H1 (cell line): ENCODE data around the gene AQP11. TPM values are rescaled to one million over a fixed set of nuclear protein-coding genes. Genes with fewer than 3 reads are reported as not detected.

Experiments used
- CTCF ChIA-PET: fragments of 300-600 bp; sonication (Branson Sonifier 250); formaldehyde crosslinking; loops from one replicate; lab custom pipeline; 2021; ENCODE audit not compliant: partially characterized antibody; lab: Charles Lee
- POLR2A ChIA-PET: fragments of 300-600 bp; sonication (Branson Sonifier 250); formaldehyde crosslinking; loops from one replicate; lab custom pipeline; 2021; ENCODE audit warnings: inconsistent platforms; ENCODE audit not compliant: partially characterized antibody; lab: Charles Lee
- DNase-seq, 2 experiments: peaks; one replicate each; pipeline versions ENCODE4 v3.0.0 to v3.0.0-alpha.2; 2010 to 2022; ENCODE audit warnings: low spot score in 2 of 2, low read depth in 1 of 2, mixed read lengths in 1 of 2
- FAIRE-seq: peaks from 2 replicates; lab custom pipeline; 2011; peaks lifted over from hg19 to GRCh38; lab: Jason Lieb, UNC
- H2AFZ ChIP-seq: 2 replicates; pipeline ENCODE4 v1.8.1; 2012; ENCODE audit warnings: low read length, inconsistent platforms
- H2AK5ac ChIP-seq: 2 replicates; pipeline ENCODE4 v1.6.1; 2013; ENCODE audit warnings: low read depth, low read length
- H2BK120ac ChIP-seq: replicated peaks from 2 replicates; pipeline ENCODE3; 2013; ENCODE audit warnings: low read depth, low read length, inconsistent platforms
- H2BK12ac ChIP-seq: 2 replicates; pipeline ENCODE4 v1.6.1; 2013; ENCODE audit warnings: low read depth, low read length
- H2BK15ac ChIP-seq: 2 replicates; pipeline ENCODE4 v1.6.1; 2013; ENCODE audit warnings: low read length
- H2BK20ac ChIP-seq: 2 replicates; pipeline ENCODE4 v1.6.1; 2013; ENCODE audit warnings: low read length
- H2BK5ac ChIP-seq: 2 replicates; pipeline ENCODE4 v1.6.1; 2013; ENCODE audit warnings: low read depth, low read length
- H3K14ac ChIP-seq: 2 replicates; pipeline ENCODE4 v1.6.1; 2013; ENCODE audit warnings: inconsistent platforms; ENCODE audit not compliant: insufficient read length
- H3K18ac ChIP-seq: 2 replicates; pipeline ENCODE4 v1.6.1; 2013; ENCODE audit warnings: low read length; ENCODE audit errors: extremely low read depth
- H3K23ac ChIP-seq: 2 replicates; pipeline ENCODE4 v1.6.1; 2013; ENCODE audit warnings: inconsistent platforms; ENCODE audit not compliant: insufficient read length
- H3K23me2 ChIP-seq: 2 replicates; pipeline ENCODE4 v1.6.1; 2013; ENCODE audit warnings: low read depth, low read length
- H3K27ac ChIP-seq: 2 replicates; pipeline ENCODE4 v1.6.1; 2011; ENCODE audit warnings: low read depth, low read length, inconsistent platforms
- H3K27me3 ChIP-seq, 4 experiments: replicated peaks in 1 of 4; 1 replicate in 1 of 4; 2 replicates in 3 of 4; pipeline versions ENCODE4 v1.6.1 to v1.8.1; 2011 to 2013; ENCODE audit warnings: low read length in 3 of 4, mild to moderate bottlenecking in 3 of 4, inconsistent platforms in 2 of 4, mixed read lengths in 2 of 4, moderate library complexity in 1 of 4; ENCODE audit not compliant: control insufficient read depth in 3 of 4, insufficient read depth in 3 of 4; ENCODE audit errors: extremely low read depth in 1 of 4
- H3K36me3 ChIP-seq, 4 experiments: 2 replicates each; pipeline versions ENCODE4 v1.6.1 to v1.8.1; 2011 to 2013; ENCODE audit warnings: mild to moderate bottlenecking in 4 of 4, low read length in 3 of 4, moderate library complexity in 2 of 4, control low read depth in 1 of 4, inconsistent platforms in 1 of 4; ENCODE audit not compliant: insufficient read depth in 4 of 4, control insufficient read depth in 2 of 4
- H3K4ac ChIP-seq: replicated peaks from 2 replicates; pipeline ENCODE3; 2013; ENCODE audit warnings: low read length, low read depth, mixed read lengths, inconsistent platforms; ENCODE audit not compliant: insufficient read length
- H3K4me1 ChIP-seq, 4 experiments: replicated peaks in 1 of 4; 1 replicate in 1 of 4; 2 replicates in 3 of 4; pipeline versions ENCODE4 v1.6.1 to v1.8.1; 2011 to 2013; ENCODE audit warnings: low read length in 3 of 4, inconsistent platforms in 2 of 4, mixed read lengths in 1 of 4; ENCODE audit not compliant: insufficient read depth in 4 of 4, control insufficient read depth in 3 of 4
- H3K4me2 ChIP-seq, 2 experiments: 2 replicates each; pipeline versions ENCODE4 v1.6.1 to v1.8.1; 2011 to 2013; ENCODE audit warnings: low read depth in 2 of 2, low read length in 2 of 2, control low read depth in 1 of 2, inconsistent platforms in 1 of 2, mild to moderate bottlenecking in 1 of 2; ENCODE audit not compliant: insufficient read depth in 1 of 2
- H3K4me3 ChIP-seq, 4 experiments: fragments of 200-600, 300-600 bp in 1 of 4; sonication (generic), shearing (Covaris generic), sonication (Bioruptor Twin) in 1 of 4; 2 replicates each; pipeline versions ENCODE4 v1.5.1 to v1.8.1; 2011 to 2016; ENCODE audit warnings: low read length in 4 of 4, low read depth in 3 of 4, control low read depth in 2 of 4, inconsistent platforms in 2 of 4, mild to moderate bottlenecking in 2 of 4, mixed read lengths in 1 of 4, moderate library complexity in 1 of 4; ENCODE audit not compliant: insufficient read depth in 2 of 4; ENCODE audit errors: extremely low read depth in 1 of 4
- H3K56ac ChIP-seq: replicated peaks from 2 replicates; pipeline ENCODE3; 2013; ENCODE audit warnings: low read depth, mild to moderate bottlenecking, mixed read lengths, low read length, inconsistent platforms; ENCODE audit not compliant: insufficient read length
- H3K79me1 ChIP-seq: 2 replicates; pipeline ENCODE4 v1.6.1; 2013; ENCODE audit warnings: low read depth, low read length, control low read depth
- H3K79me2 ChIP-seq, 2 experiments: 2 replicates each; pipeline versions ENCODE4 v1.6.1 to v1.8.1; 2012 to 2013; ENCODE audit warnings: low read length in 2 of 2, mild to moderate bottlenecking in 2 of 2, inconsistent platforms in 1 of 2; ENCODE audit not compliant: insufficient read depth in 2 of 2, control insufficient read depth in 1 of 2
- H3K9ac ChIP-seq, 4 experiments: replicated peaks in 1 of 4; 1 replicate in 1 of 4; 2 replicates in 3 of 4; pipeline versions ENCODE4 v1.6.1 to v1.8.1; 2011 to 2013; ENCODE audit warnings: low read depth in 3 of 4, low read length in 3 of 4, control low read depth in 2 of 4, mild to moderate bottlenecking in 2 of 4, moderate library complexity in 2 of 4, inconsistent platforms in 1 of 4; ENCODE audit errors: extremely low read depth in 1 of 4
- H3K9me3 ChIP-seq, 2 experiments: 2 replicates each; pipeline versions ENCODE4 v1.6.1 to v1.8.1; 2012 to 2013; ENCODE audit warnings: mild to moderate bottlenecking in 2 of 2, moderate library complexity in 2 of 2, control low read depth in 1 of 2, inconsistent platforms in 1 of 2, low read depth in 1 of 2, low read length in 1 of 2, mixed read lengths in 1 of 2; ENCODE audit not compliant: insufficient read depth in 2 of 2
- H4K20me1 ChIP-seq, 2 experiments: replicated peaks in 1 of 2; 2 replicates each; pipeline versions ENCODE3 to v1.8.1; 2011 to 2013; ENCODE audit warnings: inconsistent platforms in 2 of 2, low read length in 2 of 2, mild to moderate bottlenecking in 1 of 2; ENCODE audit not compliant: insufficient read depth in 2 of 2, control insufficient read depth in 1 of 2
- H4K5ac ChIP-seq: 2 replicates; pipeline ENCODE4 v1.6.1; 2013; ENCODE audit warnings: low read length, low read depth, mixed read lengths, inconsistent platforms; ENCODE audit not compliant: insufficient read length
- H4K8ac ChIP-seq: 2 replicates; pipeline ENCODE4 v1.8.0; 2013; ENCODE audit warnings: mild to moderate bottlenecking, moderate library complexity, low read length, inconsistent platforms; ENCODE audit not compliant: insufficient read depth; ENCODE audit errors: extremely low read depth
- H4K91ac ChIP-seq: replicated peaks from 2 replicates; pipeline ENCODE3; 2013; ENCODE audit warnings: low read length, mixed read lengths, inconsistent platforms; ENCODE audit not compliant: insufficient read length
- GABPA ChIP-seq: IDR thresholded peaks from 2 replicates; pipeline ENCODE4 v1.6.1; 2011; ENCODE audit warnings: mild to moderate bottlenecking, low read length, moderate library complexity, borderline replicate concordance; ENCODE audit not compliant: insufficient read depth
- POLR2AphosphoS5 ChIP-seq: IDR thresholded peaks from 2 replicates; pipeline ENCODE4 v1.6.1; 2011; ENCODE audit warnings: low read depth, low read length
- RAD21 ChIP-seq, 2 experiments: IDR thresholded peaks in 1 of 2; conservative IDR thresholded peaks in 1 of 2; 2 replicates each; pipeline ENCODE4 v1.6.1; 2011; ENCODE audit warnings: low read depth in 2 of 2, low read length in 2 of 2, improper control_type of control experiment in 1 of 2, inconsistent platforms in 1 of 2, mild to moderate bottlenecking in 1 of 2, moderate library complexity in 1 of 2
- SAP30 ChIP-seq: fragments of 300-600 bp; sonication (generic); IDR thresholded peaks from 2 replicates; pipeline ENCODE4 v1.7.1; 2012; ENCODE audit warnings: low read length, moderate library complexity, mild to moderate bottlenecking, inconsistent platforms; ENCODE audit not compliant: insufficient read depth, insufficient replicate concordance
- YY1 ChIP-seq: IDR thresholded peaks from 2 replicates; pipeline ENCODE4 v1.6.1; 2011; ENCODE audit warnings: low read depth, mild to moderate bottlenecking, low read length
- polyA plus RNA-seq, 7 experiments: library from polyadenylated mRNA; depleted of rRNA in 3 of 7; stranded (reverse) in 5 of 7; unstranded in 2 of 7; fragments of >200 nt in 5 of 7; fragments of 200-250 nt in 2 of 7; gene quantifications; 1 replicate in 5 of 7; 2 replicates in 1 of 7; 4 replicates in 1 of 7; pipeline versions ENCODE4 v1.2.1 to v1.2.3, GENCODE V29; 2011 to 2013; ENCODE audit warnings: missing spikeins in 2 of 7, mixed read lengths in 2 of 7
- total RNA-seq: library from RNA; stranded (reverse); fragmentation: NEBNext Ultra II Directional; extraction: Animal tissue kit (Norgen Biotek cat#: 25700); gene quantifications from 2 replicates; pipeline ENCODE4 v1.2.1, GENCODE V29; 2021

The AQP11 gene
- total and polyA plus RNA-seq, 2 of the 8 experiments (the other 6 are each of a cell fraction or from before 2014, with no cell fraction given): 1.1 to 1.6 TPM

DNA sequence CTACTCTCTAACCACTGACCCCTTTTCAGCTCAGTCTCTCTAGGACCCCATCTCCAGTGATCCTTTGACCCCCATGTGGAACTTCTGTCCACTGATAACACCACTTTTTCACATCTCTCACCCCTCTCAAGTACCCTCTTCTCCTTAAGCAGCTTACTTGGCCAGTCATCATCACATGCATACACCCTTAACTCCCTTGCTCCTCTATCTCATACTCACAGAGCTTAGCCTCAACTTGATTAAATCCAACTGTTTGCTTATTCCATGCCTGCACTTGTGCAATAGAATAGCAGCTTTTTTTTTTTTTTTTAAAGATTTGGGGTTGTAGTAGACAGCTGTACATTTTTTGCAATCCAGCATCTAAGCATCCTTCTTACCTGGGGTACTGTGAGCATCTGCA is 22.2 kb downstream of the AQP11 start:
- CTCF ChIA-PET: interaction anchor here (0.6 to 3.0 kb wide), 3 partner anchors 8 to 293 kb away, joined by 3 to 13 read pairs (median 4); no protein-coding TSS in a partner anchor
- DNase-seq (no peak), FAIRE-seq (no peak)
- Histone ChIP-seq H3K79me2 (no peaks in the 10 kb centered on the region), H3K4me1 (no peaks in the 10 kb centered on the region), H3K27ac (no peak overlapping the region), H3K36me3 (peaks cover 2 to 79% (median 26%) of the 10 kb centered on the region in 4 experiments; a peak in 7 of 8 replicates), H2BK12ac (no peak overlapping the region), H2BK5ac (no peak overlapping the region), H3K4me3 (no peak overlapping the region), H4K91ac (no peak overlapping the region), H3K18ac (no peak overlapping the region), H3K4ac (no peak overlapping the region), H3K27me3 (no peaks in the 10 kb centered on the region), H4K5ac (no peak overlapping the region), H2BK120ac (no peak overlapping the region), H3K14ac (no peak overlapping the region), H4K20me1 (no peaks in the 10 kb centered on the region), H2BK20ac (no peak overlapping the region), H3K56ac (no peak overlapping the region), H3K9ac (no peak overlapping the region), H3K4me2 (no peak overlapping the region), H2BK15ac (no peak overlapping the region), H3K23ac (no peak overlapping the region), H3K79me1 (no peaks in the 10 kb centered on the region), H3K23me2 (no peaks in the 10 kb centered on the region), H4K8ac (no peak overlapping the region), H2AK5ac (no peak overlapping the region), H3K9me3 (no peaks in the 10 kb centered on the region), H2AFZ (no peak overlapping the region)
- TF ChIP-seq YY1 (no peak), SAP30 (no peak), RAD21 (IDR thresholded peaks at IDR 0.05 in 1 of 2, conservative IDR thresholded peaks at IDR 0.05 in 1 of 2; ENCODE audit: low read depth in 2 of 2, low read length in 2 of 2) (no peak), POLR2AphosphoS5 (no peak), GABPA (no peak)
- POLR2A ChIA-PET: interaction anchor here (0.8 to 3.0 kb wide), 7 partner anchors 8 to 350 kb away, joined by 3 to 17 read pairs (median 4); partner anchors contain the start of gene CLNS1A
